GM12878 (cell line): Measurements from ENCODE around the gene PPP1CA. TPM values are rescaled to one million over a fixed set of nuclear protein-coding genes. Genes with fewer than 3 reads are reported as not detected.
A peak's percentile ranks its signal among the peaks of the same experiment; 100 is the strongest.

ENCODE experiments used
- ATAC-seq: fragments of 200-7000 bp; cut with Tn5 transposase; 3 replicates; pipeline ENCODE4 v1.9.1; 2020; ENCODE audit warnings: mild to moderate bottlenecking, moderate library complexity
- BruUV-seq: library from RNA; stranded (reverse); fragments of 400-500 nt; replicated peaks from 2 replicates; lab custom pipeline; 2021; lab: Mats Ljungman, UMichigan
- CTCF ChIA-PET: fragments of 300-600 bp; sonication (Branson Sonifier 250); formaldehyde crosslinking; extraction: SDS; loops from one replicate; lab custom pipeline; 2021; ENCODE audit warnings: inconsistent platforms; lab: Yijun Ruan, JAX
- POLR2A ChIA-PET: fragments of 350-600 bp; formaldehyde crosslinking; extraction: SDS; loops from one replicate; lab custom pipeline; 2021; ENCODE audit warnings: inconsistent platforms; lab: Charles Lee
- RAD21 ChIA-PET: fragments of 300-600 bp; sonication (Branson Sonifier 250); formaldehyde crosslinking; loops from one replicate; lab custom pipeline; 2023; ENCODE audit warnings: antibody characterized with exemption; ENCODE audit not compliant: unreplicated experiment; lab: Charles Lee
- SMC1A ChIA-PET: fragments of 300-600 bp; sonication (Branson Sonifier 250); formaldehyde crosslinking; loops from one replicate; lab custom pipeline; 2023; ENCODE audit not compliant: unreplicated experiment, uncharacterized antibody; lab: Charles Lee
- DNase-seq: peaks from one replicate; pipeline ENCODE4 v3.0.0-alpha.2; 2011; ENCODE audit warnings: low read depth, low spot score
- FAIRE-seq: peaks from 3 replicates; lab custom pipeline; 2011; peaks lifted over from hg19 to GRCh38; lab: Jason Lieb, UNC
- H2AFZ ChIP-seq: 2 replicates; pipeline ENCODE4 v1.6.0; 2011; ENCODE audit warnings: low read depth, low read length, control low read depth; ENCODE audit not compliant: control insufficient read depth
- H3K27ac ChIP-seq: 2 replicates; pipeline ENCODE4 v1.5.1; 2011; ENCODE audit warnings: control low read depth; ENCODE audit not compliant: control insufficient read depth, insufficient read depth
- H3K27me3 ChIP-seq, 2 experiments: replicated peaks in 1 of 2; 2 replicates each; pipeline versions ENCODE4 v1.6.0 to v1.6.1; 2011; ENCODE audit warnings: low read length in 1 of 2; ENCODE audit not compliant: control insufficient read depth in 2 of 2, insufficient read depth in 2 of 2
- H3K36me3 ChIP-seq, 2 experiments: 2 replicates each; pipeline ENCODE4 v1.5.1; 2011; ENCODE audit warnings: low read length in 1 of 2; ENCODE audit not compliant: control insufficient read depth in 2 of 2, insufficient read depth in 2 of 2
- H3K4me1 ChIP-seq: 2 replicates; pipeline ENCODE4 v1.6.1; 2011; ENCODE audit warnings: mild to moderate bottlenecking, low read length, moderate library complexity, mixed read lengths; ENCODE audit not compliant: control insufficient read depth, insufficient read depth
- H3K4me2 ChIP-seq: 2 replicates; pipeline ENCODE4 v1.6.0; 2011; ENCODE audit warnings: control low read depth; ENCODE audit not compliant: control insufficient read depth, insufficient read depth
- H3K4me3 ChIP-seq: fragments of 200-600 bp; sonication (generic); 2 replicates; pipeline ENCODE4 v1.5.1; 2016
- H3K79me2 ChIP-seq: 2 replicates; pipeline ENCODE4 v1.6.0; 2011; ENCODE audit warnings: low read length; ENCODE audit not compliant: control insufficient read depth, insufficient read depth
- H3K9ac ChIP-seq: 2 replicates; pipeline ENCODE4 v1.8.0; 2011; ENCODE audit warnings: low read length, control low read depth, mixed read lengths; ENCODE audit not compliant: control insufficient read depth, insufficient read depth
- H3K9me3 ChIP-seq: replicated peaks from 3 replicates; pipeline ENCODE4 v1.5.1; 2011; ENCODE audit warnings: mild to moderate bottlenecking, low read length; ENCODE audit not compliant: control insufficient read depth, insufficient read depth
- H4K20me1 ChIP-seq: 2 replicates; pipeline ENCODE4 v1.6.0; 2011; ENCODE audit not compliant: control insufficient read depth, insufficient read depth
- CBX5 ChIP-seq: sonication (generic); IDR thresholded peaks from 2 replicates; pipeline ENCODE4 v1.6.1; 2016; ENCODE audit warnings: low read depth, moderate library complexity, mild to moderate bottlenecking, inconsistent platforms
- EZH2 ChIP-seq: IDR thresholded peaks from 2 replicates; pipeline ENCODE4 v1.6.1; 2012; ENCODE audit warnings: low read depth, mild to moderate bottlenecking, control low read depth, inconsistent platforms, low read length, borderline replicate concordance; ENCODE audit not compliant: control insufficient read depth
- RBBP5 ChIP-seq: fragments of 200-600 bp; sonication (generic); conservative IDR thresholded peaks from 2 replicates; pipeline ENCODE4 v1.6.1; 2016
- USF1 ChIP-seq: IDR thresholded peaks from 2 replicates; pipeline ENCODE4 v1.6.1; 2011; ENCODE audit warnings: borderline replicate concordance, low read depth, mild to moderate bottlenecking, moderate library complexity, mixed read lengths, low read length; ENCODE audit not compliant: insufficient read depth; ENCODE audit errors: extremely low read length
- WRNIP1 ChIP-seq: IDR thresholded peaks from 2 replicates; pipeline ENCODE4 v1.6.1; 2011; ENCODE audit warnings: low read depth, low read length, improper control_type of control experiment, borderline replicate concordance
- ZNF217 ChIP-seq: fragments of 450-650 bp; IDR thresholded peaks from 2 replicates; pipeline ENCODE4 v1.6.1; 2017; ENCODE audit warnings: antibody characterized with exemption, mild to moderate bottlenecking
- WGBS: methylation state at CpG from one replicate; pipeline ENCODE4 v1.1.6; 2016; ENCODE audit warnings: low lambda C conversion rate; ENCODE audit not compliant: insufficient replicate concordance, insufficient coverage; ENCODE audit errors: missing lambda C conversion rate; 5-methylcytosine and 5-hydroxymethylcytosine counted together
- in situ Hi-C: fragments of 300-500 bp; cut with MboI; formaldehyde crosslinking; loops from 9 replicates; pipeline ENCODE4 v1.14.3; 2018; ENCODE audit warnings: mixed read lengths
- intact Hi-C: fragments of 100-400 bp; cut with micrococcal nuclease; formaldehyde crosslinking; loops from one replicate; pipeline ENCODE4 v1.14.2; 2022; ENCODE audit not compliant: unreplicated experiment
- polyA plus RNA-seq, 11 experiments: library from polyadenylated mRNA; depleted of rRNA in 4 of 11; unstranded in 6 of 11; stranded (reverse) in 5 of 11; fragments of >200 nt; fragmentation: Nextera tagmentation in 4 of 11; fragmentation: Illumina TruSeq in 1 of 11; extraction: Ambion mirVana in 4 of 11; extraction: Trizol in 1 of 11; gene quantifications; 1 replicate in 1 of 11; 2 replicates in 10 of 11; pipeline versions ENCODE4 v1.2.1 to v1.2.3, GENCODE V29; 2011 to 2016; ENCODE audit warnings: inconsistent platforms in 2 of 11, missing spikeins in 2 of 11, low read depth in 1 of 11
- total RNA-seq, 4 experiments: library from RNA; depleted of rRNA in 3 of 4; stranded (reverse); fragments of >200 nt in 3 of 4; fragmentation: Illumina TruSeq in 1 of 4; extraction: Trizol in 1 of 4; gene quantifications; 2 replicates each; pipeline versions ENCODE4 v1.2.1 to v1.2.3, GENCODE V29; 2013 to 2021

Gene PPP1CA
- total and polyA plus RNA-seq, 10 of the 15 experiments (the other 5 are each of a cell fraction or from before 2014, with no cell fraction given) = 26.4 to 458 (median 240) TPM

- Histone ChIP-seq H2AFZ (no peak overlapping the region), H3K27ac (peak overlapping the region; percentile 99), H3K36me3 (peaks cover 6 to 20% of the 10 kb centered on the region in 2 experiments; a peak in 3 of 4 replicates), H4K20me1 (no peaks in the 10 kb centered on the region), H3K4me1 (peaks cover 36% of the 10 kb centered on the region), H3K9ac (peak overlapping the region; percentile 99), H3K9me3 (no peaks in the 10 kb centered on the region), H3K4me2 (peak overlapping the region; percentile 71), H3K4me3 (peak overlapping the region; percentile 90), H3K79me2 (peaks cover 57% of the 10 kb centered on the region), H3K27me3 (no peaks in the 10 kb centered on the region)
- no peak for FAIRE-seq
- intact Hi-C loops (loop anchor here (5.0 kb wide), 1 partner anchor 33 kb away; the partner anchor contains the start of genes PPP1CA and TBC1D10C), in situ Hi-C loops (no loop called here)
- ChIA-PET RAD21 (interaction anchor here (7.2 kb wide), 1 partner anchor 32 kb away, joined by 112 read pairs; the partner anchor contains the start of genes PPP1CA and TBC1D10C), CTCF (interaction anchor here (0.8 to 4.3 kb wide), 3 partner anchors 32 to 49 kb away, joined by 4 to 53 read pairs (median 4); partner anchors contain the start of genes PPP1CA and TBC1D10C), POLR2A (interaction anchor here (0.6 to 4.7 kb wide), 8 partner anchors 11 to 82 kb away, joined by 3 to 95 read pairs (median 8); partner anchors contain the start of genes PITPNM1, POLD4, PPP1CA and RAD9A), SMC1A (interaction anchor here (1.1 kb wide), 1 partner anchor 26 kb away, joined by 3 read pairs; no protein-coding TSS in a partner anchor)
- WGBS = 17% methylated on average over 26 of the region's 26 CpGs
- no peak for ATAC-seq
- no peak for TF ChIP-seq USF1
- TF ChIP-seq WRNIP1 = no peak
- TF ChIP-seq EZH2 = no peak
- TF ChIP-seq RBBP5 = no peak
- no peak for TF ChIP-seq ZNF217
- TF ChIP-seq CBX5 = no peak
- no TSS peak for BruUV-seq
- no peak for DNase-seq
Measured at GRCh38 chr11:67435031-67435726, 33.5 kb upstream of the PPP1CA start.
